ENCODE results near the gene COL18A1.

- TF ChIP-seq CTCF (IDR thresholded peaks at IDR 0.05): no peak
- no peak for TF ChIP-seq EZH2 (IDR thresholded peaks at IDR 0.05; ENCODE audit: borderline replicate concordance, insufficient read depth, low read depth, low read length, poor library complexity, severe bottlenecking)
Measured at GRCh38 chr21:45451091-45451740, 46.3 kb downstream of the COL18A1 start.
